GM12891 (cell line): ENCODE measurements around the gene LPA.
"Not testable (repeated sequence)": the region's sequence is repeated elsewhere in the genome, so short reads cannot be mapped to it uniquely, and the experiment has no call there.

Source experiments
- POLR2AphosphoS5 ChIP-seq: IDR thresholded peaks from 2 replicates; pipeline ENCODE4 v1.6.1; 2011; ENCODE audit warnings: low read depth, low read length, control low read depth
- TAF1 ChIP-seq: IDR thresholded peaks from 2 replicates; pipeline ENCODE4 v1.6.1; 2011; ENCODE audit warnings: low read depth, low read length, control low read depth

GRCh38 chr6:160664198-160664597 lies at the start of gene LPA:
- TF ChIP-seq POLR2AphosphoS5, TAF1: not testable (repeated sequence)
